GM12874 (cell line): Measurements from ENCODE around the gene HSD17B8.

Experiments used
- TF ChIP-seq, protein P1 (sequence below): IDR thresholded peaks from 2 replicates; pipeline ENCODE4 v1.5.1; 2011; ENCODE audit warnings: low read depth, mild to moderate bottlenecking, control low read depth, low read length, moderate library complexity; ENCODE audit not compliant: insufficient read depth

HSD17B8 gene

DNA sequence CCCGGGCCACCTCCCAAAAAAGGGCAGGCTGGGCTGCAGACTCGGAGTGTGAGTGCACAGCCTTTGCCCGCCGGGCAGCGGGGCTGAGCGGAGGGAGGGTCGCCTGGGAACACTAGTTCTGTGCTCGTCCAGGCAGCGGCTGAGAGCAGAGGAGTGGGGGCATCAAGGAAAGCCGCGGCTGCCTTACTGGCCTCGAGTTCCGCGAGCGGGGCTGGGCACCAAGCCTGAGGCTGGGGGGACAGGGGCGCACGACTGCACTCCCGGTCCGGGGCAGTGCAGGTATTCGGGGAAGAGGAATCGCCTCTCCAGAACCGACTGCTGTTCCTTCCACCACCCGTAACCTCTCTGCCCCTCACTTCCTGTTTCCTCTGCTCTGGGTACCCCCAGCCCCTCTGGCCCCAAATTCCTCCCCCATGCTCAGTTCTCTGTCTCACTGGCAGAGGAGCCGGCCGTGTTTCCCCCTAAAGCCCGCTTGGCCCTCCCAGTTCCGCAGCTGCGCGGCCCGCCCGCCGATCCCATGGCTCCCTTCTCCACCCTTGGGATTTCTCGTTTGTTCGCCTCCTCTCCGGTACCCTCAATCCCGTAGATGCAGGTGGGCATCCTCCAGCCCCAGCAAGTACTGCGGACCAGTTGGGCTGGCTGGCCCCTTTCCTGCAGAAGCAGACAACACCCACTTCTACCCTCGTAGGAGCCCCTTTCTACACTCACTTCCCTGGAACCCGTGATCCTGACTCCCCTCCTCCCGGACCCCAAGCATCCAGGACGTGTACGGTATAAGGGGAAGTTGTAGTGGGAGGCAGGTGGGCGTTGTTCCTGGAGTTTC lies 8.9 kb downstream of the HSD17B8 start:
- TF ChIP-seq, protein P1, sequence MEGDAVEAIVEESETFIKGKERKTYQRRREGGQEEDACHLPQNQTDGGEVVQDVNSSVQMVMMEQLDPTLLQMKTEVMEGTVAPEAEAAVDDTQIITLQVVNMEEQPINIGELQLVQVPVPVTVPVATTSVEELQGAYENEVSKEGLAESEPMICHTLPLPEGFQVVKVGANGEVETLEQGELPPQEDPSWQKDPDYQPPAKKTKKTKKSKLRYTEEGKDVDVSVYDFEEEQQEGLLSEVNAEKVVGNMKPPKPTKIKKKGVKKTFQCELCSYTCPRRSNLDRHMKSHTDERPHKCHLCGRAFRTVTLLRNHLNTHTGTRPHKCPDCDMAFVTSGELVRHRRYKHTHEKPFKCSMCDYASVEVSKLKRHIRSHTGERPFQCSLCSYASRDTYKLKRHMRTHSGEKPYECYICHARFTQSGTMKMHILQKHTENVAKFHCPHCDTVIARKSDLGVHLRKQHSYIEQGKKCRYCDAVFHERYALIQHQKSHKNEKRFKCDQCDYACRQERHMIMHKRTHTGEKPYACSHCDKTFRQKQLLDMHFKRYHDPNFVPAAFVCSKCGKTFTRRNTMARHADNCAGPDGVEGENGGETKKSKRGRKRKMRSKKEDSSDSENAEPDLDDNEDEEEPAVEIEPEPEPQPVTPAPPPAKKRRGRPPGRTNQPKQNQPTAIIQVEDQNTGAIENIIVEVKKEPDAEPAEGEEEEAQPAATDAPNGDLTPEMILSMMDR, result no peak

DNA sequence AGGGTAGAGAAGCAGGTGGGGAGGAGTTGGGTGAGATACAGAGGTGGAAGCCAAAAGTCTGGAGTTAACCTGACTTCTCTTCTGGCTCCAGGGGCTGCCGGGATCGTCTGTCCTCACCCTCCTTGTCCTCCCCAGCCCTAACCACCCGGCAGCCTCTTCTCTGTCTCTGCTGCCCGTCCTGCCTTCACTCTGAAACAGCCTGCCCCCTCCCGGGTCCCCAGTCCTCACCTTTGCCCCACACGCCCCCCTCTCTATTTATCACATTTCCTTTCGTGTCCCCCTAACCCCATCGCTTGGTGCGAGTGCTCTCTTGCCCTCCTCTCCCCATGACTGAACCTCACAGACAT lies 9.5 kb downstream of the HSD17B8 start:
- TF ChIP-seq, protein P1, result no peak

DNA sequence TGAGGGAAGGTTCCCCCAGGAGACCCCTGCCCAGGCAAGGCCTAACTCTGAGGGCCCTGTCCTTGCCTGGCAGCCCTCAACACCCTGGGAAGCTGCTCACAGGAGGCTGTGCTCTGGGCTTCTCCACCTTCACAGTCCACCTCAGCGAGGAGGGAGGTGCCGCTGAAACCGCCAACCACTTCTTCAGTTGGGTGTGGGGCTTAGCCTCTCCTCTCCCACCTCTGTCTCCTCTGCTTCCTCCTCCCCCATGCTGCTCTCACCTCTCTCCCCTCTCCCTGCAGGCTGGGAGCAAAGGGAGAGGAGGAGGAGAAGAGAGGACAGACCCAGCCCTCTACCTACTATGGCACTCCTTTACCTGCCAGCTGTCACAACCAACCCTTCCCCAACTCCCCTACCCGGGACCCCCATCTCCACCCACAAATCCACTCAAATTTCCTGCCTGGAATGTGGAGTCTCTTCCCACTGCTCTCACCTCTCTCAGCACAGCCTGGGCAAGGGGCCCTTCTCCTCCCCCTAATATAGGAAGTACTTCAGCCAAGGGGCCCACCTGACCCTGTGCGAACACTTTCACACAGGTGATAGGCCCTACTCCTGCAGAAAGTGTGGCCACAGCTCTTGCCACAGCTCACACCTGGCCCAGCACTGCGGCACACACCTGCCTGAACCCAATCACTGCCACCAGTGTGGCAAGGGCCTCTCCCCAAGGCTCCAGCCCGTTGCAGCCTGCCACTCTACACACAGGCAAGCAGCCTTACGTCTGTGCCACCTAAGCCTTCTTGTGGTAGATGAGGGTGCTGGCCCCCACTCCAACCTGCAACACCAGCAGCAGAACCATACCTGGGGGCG lies 11.0 kb downstream of the HSD17B8 start:
- TF ChIP-seq, protein P1, result no peak

DNA sequence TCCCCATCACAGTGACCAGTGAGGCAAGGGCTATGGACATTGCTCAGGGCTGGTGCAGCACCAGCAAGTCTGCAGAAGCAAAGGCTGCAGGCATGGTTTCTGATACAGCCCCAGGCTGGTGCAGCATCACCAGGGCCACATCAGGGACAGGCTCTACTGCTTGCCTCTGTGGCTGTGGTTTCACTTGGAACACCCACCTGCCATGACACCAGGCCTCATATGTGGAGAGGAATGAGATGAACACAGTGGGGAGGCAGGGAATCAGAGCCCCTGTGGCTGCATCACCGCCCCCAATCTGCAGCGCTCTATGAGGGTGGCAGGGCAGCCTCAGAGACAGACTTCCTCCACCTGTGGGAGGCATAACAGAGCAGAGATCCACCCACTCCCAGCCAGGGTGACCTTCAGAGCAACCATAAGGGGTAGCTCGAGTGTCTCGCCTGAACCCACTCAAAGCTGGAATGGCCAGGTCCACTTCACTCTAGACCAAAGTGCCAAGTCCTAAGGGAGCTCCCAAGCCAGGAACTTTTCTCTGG lies 11.7 kb downstream of the HSD17B8 start:
- TF ChIP-seq, protein P1, result no peak

DNA sequence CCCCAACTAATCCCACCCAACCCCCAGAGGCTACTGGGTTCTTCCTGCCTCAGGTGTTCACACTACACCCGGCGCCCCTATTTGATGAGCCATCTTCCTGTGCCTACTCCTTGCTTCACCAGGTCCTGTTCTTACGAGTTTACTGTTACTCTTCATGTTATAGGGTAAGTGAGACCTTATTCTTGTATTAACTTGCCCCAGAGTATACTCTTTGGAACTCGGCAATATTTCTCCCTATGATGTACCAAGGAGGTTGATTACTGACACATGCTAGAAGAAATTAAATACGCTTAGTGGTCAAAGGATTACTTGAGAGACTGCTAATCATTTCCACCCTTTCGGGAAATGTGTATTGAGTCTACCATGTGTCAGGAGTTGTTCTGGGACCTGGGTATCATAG lies 12.8 kb downstream of the HSD17B8 start:
- TF ChIP-seq, protein P1, result no peak

DNA sequence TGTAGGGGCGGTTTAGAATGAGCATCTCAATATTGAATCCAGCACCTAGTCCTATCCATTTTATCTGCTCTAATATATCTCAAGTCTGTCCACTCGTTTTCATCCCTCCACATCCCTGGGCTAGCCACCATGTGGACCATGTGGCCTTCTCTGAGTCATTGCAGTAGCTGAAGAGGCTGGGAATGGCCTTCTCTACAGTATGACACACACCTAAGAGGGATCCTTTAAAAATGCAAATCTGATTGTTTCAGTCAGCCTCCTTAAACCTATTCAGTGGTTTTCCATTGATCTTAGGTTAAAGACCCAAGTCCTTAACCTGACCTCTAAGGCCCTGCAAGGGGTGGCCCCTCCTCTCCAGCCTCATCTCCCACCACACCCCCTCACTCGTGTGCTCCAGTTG lies 13.2 kb downstream of the HSD17B8 start:
- TF ChIP-seq, protein P1, result no peak

DNA sequence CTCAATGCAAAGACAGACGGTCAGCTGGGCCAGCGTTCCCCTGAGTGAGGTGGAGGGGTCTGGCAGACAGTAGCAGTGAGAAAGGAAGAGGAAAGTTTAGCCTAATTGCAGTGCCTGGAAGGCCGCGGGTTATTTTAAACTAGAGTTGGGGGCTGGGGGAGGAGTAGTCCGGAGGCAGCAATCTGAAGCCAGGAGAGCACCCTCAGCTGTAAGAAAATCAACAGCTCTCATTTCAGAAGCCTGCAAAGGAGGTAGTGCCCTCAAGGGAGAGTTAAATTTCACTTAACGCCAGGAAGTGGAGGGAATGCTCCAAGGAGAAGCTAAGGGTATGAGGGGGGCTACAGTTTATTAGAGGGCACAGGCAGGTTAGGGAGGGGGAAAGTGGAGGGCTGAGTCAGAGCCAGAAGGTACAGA lies 30.8 kb downstream of the HSD17B8 start:
- TF ChIP-seq, protein P1, result no peak
